ENCODE results near the gene KCNJ6.

KCNJ6 gene

GRCh38 chr21:37684115-37684493, 232.2 kb downstream of the KCNJ6 start:
- DNase-seq (ENCODE audit: low read depth): no peak
- no peak for TF ChIP-seq CTCF (IDR thresholded peaks at IDR 0.05; ENCODE audit: control insufficient read depth, insufficient read depth, low read depth, low read length, missing control alignments)
- H3K4me3 ChIP-seq (ENCODE audit: control insufficient read depth, low read depth, low read length): no peak overlapping the region

- no peak for DNase-seq (ENCODE audit: low read depth)
- H3K4me3 ChIP-seq (ENCODE audit: control insufficient read depth, low read depth, low read length): no peak overlapping the region
These were observed 232.7 kb downstream of the KCNJ6 start for GRCh38 chr21:37683396-37684114.

GRCh38 chr21:37682966-37683365, 233.3 kb downstream of the KCNJ6 start:
- TF ChIP-seq CTCF (IDR thresholded peaks at IDR 0.05; ENCODE audit: control insufficient read depth, insufficient read depth, low read depth, low read length, missing control alignments): no peak
- DNase-seq (ENCODE audit: low read depth): no peak
- H3K4me3 ChIP-seq (ENCODE audit: control insufficient read depth, low read depth, low read length): no peak overlapping the region

More at GRCh38 chr21:37683396-37684114, 232.7 kb downstream of the KCNJ6 start:
- no peak for TF ChIP-seq CTCF (IDR thresholded peaks at IDR 0.05; ENCODE audit: control insufficient read depth, insufficient read depth, low read depth, low read length, missing control alignments)

GRCh38 chr21:37677006-37677405, 239.3 kb downstream of the KCNJ6 start:
- TF ChIP-seq CTCF (IDR thresholded peaks at IDR 0.05; ENCODE audit: control insufficient read depth, insufficient read depth, low read depth, low read length, missing control alignments): no peak
- no peak for DNase-seq (ENCODE audit: low read depth)
- no peak overlapping the region for H3K4me3 ChIP-seq (ENCODE audit: control insufficient read depth, low read depth, low read length)

GRCh38 chr21:37675202-37675801, 241.0 kb downstream of the KCNJ6 start:
- no peak for DNase-seq (ENCODE audit: low read depth)
- peak; percentile 94 for TF ChIP-seq CTCF (IDR thresholded peaks at IDR 0.05; ENCODE audit: control insufficient read depth, insufficient read depth, low read depth, low read length, missing control alignments)
- H3K4me3 ChIP-seq (ENCODE audit: control insufficient read depth, low read depth, low read length): peak overlapping the region; percentile 10

GRCh38 chr21:37673801-37674575, 242.3 kb downstream of the KCNJ6 start:
- H3K4me3 ChIP-seq (ENCODE audit: control insufficient read depth, low read depth, low read length): no peak overlapping the region

More at GRCh38 chr21:37673801-37674575, 242.3 kb downstream of the KCNJ6 start:
- no peak for DNase-seq (ENCODE audit: low read depth)
- no peak for TF ChIP-seq CTCF (IDR thresholded peaks at IDR 0.05; ENCODE audit: control insufficient read depth, insufficient read depth, low read depth, low read length, missing control alignments)

All from AG09309 (cell line).